GM18511 (cell line): ENCODE measurements around the gene SPATC1L.

Source experiments
- ATAC-seq: cut with Tn5 transposase; IDR thresholded peaks from one replicate; pipeline ENCODE4 v1.9.1; 2021; ENCODE audit warnings: mild to moderate bottlenecking, moderate library complexity; ENCODE audit not compliant: unreplicated experiment

The SPATC1L gene

DNA sequence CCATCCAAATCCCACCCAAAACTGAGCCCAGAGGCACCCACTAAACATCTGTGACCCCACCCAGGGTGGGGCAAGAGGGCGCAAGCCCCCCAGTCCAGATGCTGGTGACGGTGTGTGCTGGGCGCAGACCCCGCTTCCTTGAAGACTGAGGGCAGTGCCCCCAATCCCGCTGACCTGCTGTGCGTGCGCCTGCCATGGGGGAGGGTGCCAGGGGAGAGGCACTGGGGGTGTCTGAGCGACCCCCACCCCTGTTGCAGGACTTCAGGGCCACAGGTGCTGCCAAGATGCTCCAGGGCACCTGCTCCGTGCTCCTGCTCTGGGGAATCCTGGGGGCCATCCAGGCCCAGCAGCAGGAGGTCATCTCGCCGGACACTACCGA, 73.1 kb downstream of the SPATC1L start:
- no peak for ATAC-seq
